ENCODE data around the gene RIMBP2.

GRCh38 chr12:130494736-130495135, 221.4 kb downstream of the RIMBP2 start:
- TF ChIP-seq CTCF (IDR thresholded peaks at IDR 0.05; ENCODE audit: low read depth, low read length) (no peak), MAX (IDR thresholded peaks at IDR 0.05; ENCODE audit: low read depth, low read length) (no peak)
